GM18867 (cell line): ENCODE results near the gene IKBKE.

ENCODE experiments used
- ATAC-seq: cut with Tn5 transposase; IDR thresholded peaks from one replicate; pipeline ENCODE4 v1.9.1; 2021; ENCODE audit warnings: mild to moderate bottlenecking, moderate library complexity; ENCODE audit not compliant: unreplicated experiment

Gene IKBKE

DNA sequence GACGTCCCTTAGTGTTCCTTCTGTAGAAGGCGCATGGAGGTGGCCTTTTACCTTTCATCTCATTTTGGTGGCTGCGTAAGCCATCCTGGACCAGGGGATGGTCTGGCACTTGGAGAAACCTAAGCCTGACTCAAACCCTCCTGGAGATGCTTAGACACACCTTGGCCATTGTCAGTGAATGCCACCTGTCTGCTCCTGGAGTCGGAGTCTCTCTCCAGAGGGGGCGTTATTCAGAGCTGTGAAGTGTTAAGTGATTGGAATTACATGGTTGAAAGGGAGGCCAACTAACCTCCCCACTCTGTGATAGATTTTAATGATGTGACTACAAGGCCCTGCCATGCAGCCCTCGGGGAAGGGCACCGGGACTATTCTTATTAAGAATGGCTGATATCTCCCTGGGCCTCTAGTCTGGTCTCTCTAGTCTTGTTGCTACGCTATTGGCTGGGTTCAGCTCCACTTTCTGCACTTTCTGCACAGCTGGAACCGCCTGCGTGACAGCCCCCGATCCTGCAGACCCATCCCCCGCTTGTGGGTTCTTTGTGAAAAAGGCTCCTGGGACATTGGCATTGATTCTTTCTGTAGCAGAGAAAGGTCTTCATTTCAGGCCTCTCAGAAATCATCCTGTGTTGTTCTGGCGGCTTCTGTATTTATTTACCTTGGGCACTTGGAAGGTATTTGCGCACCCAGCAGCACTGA, 41.2 kb downstream of the IKBKE start:
- ATAC-seq: no peak

DNA sequence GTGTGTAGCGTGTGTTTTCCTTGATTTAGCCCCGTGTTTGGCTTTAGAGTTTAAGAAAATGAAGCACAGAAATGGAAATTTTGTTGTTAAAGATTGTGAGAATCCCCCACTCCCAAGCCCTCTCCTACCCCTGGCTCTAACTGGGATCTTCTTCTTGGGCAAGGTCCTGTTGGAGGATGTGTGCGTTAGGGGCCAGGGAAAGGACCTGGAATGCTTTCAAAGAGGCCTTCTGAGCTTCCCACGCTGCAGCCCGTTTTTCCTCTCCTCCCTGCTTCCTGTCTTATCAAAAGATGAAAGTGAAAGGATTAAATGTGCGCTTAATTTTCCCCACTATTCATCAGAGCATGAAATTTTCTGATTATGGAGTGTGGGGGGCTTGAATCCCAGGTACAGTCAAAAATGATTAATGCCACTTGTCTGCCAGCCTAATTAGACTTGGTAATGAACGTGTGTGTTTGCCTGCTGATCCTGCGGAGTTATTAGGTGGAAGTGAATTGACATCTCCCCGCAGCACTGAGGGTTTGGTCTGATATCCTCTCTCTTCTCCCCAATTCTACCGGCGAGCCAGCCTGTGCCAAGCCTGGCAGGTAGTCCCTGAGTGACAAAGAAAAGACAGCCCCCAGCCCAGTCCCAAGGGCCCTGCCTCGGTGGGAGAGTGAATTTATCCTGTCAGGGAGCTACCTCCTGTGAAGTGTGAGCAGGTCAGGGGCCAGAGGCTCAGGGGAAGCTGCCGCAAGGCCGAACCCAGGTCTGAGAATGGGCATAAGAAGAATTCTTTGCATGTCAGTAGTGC, 42.0 kb downstream of the IKBKE start:
- no peak for ATAC-seq

DNA sequence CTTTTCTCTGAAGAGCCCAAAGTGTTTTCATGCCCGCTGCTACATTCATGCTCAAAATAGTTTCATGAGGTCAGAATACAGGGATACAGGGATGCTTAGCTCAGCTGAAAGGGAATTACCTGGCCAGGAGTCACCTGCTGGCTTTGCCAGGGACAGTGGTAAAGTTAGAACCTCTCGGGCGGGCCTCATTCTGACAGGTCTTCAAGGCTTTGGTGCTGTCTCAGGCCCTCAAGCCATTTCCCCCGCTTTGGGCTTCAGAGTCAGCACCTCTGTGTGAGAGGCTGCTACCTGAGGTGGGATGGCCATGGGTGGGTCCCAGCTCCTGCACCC, 42.5 kb downstream of the IKBKE start:
- ATAC-seq: no peak

DNA sequence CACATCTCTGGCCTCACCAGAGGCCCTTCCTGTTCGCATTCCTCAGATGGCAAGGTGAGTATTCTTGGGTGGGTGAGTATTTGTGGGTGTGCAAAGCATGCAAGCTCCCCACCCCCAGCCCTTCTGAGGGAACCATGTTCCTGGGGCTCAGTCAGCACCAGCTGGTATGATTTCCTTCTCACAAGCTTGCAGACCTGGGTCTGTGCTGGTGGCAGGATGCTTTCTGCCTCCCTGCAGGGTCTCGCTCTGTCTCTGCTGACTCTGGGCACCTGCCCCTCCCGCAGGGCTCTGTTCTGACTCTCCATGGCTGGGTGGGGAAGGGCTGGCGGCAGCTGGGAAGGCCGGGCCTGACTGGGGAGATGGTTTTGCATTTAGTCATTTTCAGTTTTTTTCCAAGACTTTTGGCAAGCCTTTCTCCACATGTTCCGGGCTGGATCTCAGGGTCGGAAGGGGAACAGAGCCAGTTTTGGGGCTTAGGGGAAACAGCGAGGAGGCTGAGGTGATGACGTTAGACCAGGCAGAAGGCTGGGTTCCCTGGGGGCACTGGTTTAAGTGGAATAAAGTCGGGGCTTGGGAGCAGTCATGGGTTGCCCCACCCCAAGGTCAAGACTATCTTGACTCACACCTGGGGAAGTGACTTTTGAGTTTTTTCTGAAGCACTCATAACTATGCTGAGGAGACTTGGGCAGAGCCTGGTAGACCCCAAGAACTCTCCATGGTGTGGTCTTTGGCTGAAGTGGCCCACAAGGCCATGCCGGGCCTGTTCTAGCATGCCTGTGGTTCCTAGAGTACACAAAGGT, 43.2 kb downstream of the IKBKE start:
- ATAC-seq: no peak

DNA sequence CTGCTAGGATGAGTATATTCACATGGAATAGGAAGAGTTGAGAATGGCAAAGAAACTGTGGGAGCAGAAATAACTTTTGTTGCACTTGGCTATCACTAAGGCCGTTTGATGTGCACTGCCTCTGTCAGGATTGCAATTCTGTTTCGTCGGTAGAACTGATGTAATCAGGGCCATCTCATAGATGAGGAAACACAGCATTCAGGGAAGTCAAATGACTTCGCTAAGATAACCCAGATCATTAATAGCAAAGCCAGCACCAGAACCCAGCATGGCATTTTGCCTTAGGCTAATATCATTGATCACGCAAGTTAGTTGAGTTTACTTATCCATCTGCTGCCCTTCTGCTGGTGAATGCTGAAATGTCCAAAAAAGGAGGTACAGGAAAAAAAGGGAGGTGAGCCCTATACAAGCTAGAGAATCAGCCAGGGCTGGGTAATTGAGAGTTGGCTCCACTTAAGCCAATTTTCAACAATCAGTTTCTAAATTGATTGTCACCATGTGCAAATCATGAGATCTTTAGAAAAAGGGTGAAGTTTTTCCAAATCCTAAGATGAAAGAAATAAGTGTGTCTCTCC, 44.6 kb downstream of the IKBKE start:
- ATAC-seq: no peak

DNA sequence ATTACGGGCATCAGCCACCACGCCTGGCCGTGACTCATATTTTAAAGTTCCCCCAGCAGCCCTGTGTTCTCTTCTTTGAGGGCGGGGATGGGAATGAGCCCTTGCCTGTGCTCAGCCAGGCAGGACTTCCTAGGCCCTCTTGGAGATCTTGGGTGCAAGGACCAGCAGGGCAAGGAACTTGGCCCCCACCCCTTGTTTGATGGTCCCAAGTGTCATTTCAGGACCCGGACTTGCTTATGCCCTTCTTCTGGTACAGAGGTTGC, 46.4 kb downstream of the IKBKE start:
- no peak for ATAC-seq

DNA sequence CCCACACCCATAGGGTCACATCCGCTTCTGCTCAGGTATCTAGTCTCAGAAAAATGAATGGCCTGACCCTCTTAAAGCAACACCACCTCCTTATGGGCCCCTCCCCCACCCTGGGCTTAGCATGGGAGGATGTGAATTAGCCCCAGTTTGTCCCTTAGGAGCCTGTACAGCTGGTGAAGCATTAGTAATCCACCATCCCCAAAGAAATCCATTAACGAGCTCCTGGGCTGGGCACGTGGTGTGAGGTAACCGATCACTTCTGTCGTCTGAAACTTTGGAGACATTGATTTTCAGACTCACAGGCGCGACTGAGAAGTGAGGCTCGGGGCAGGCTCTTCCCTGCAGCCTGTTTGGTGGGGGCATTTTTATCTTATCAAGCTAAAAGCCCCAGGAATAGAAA, 47.5 kb downstream of the IKBKE start:
- no peak for ATAC-seq

DNA sequence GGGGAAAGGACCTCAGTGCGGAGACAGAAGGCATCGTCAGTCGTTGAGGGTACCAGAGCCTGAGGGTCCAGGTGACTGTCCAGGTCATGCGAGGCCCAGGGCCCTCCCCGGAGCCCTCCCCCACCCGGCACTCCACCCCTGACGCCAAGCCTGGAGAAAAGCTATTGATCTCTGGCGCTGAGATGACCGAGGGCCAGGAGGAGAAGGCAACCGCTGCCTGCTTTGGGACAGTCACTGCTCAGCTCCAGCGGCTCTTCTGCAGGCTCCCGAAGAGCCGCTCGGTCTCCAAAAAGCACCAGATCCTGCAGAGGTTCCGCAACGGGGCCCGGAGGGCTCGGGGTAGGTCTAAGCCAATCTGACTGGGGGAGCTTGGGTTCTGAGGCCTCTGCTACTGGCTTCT, 47.9 kb downstream of the IKBKE start:
- no peak for ATAC-seq

DNA sequence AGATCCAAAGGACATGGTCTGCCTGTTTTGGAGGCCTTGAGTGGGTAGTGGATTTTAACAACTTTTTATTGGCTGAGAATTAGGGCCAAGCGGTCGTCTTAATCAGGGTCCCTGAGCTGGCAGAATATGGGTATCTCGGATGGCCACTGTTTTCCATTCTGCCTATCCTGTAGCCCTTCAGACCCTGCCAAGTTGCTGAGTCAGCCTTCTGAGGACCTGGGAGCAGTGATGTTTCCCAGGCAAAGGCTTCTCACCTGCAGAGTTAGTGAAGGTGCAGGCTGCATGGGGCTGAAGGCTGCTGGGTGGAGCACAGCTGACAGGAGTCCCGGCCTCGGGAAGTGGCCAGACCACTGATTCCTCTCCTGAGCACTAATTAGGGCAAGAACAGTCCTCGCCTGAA, 48.5 kb downstream of the IKBKE start:
- no peak for ATAC-seq

DNA sequence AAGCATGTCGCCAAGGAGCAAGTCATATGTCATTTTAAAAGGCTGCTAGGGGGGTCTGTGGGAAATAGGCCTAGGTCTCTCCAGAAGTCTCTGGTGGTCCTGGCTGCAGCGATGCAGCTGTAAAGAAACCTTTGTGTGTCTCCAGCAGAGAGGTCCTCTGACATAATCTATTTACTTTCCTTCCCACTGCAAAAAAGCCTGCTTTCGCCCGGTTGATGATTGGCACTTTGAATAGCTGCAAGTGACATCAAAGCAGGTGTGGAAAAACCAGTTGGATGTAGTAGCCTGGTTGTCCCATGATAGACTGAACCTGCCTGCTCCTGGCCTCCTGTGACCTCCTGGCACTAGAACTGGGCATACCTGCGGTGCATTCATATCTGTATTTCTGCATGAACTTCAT, 50.9 kb downstream of the IKBKE start:
- no peak for ATAC-seq

DNA sequence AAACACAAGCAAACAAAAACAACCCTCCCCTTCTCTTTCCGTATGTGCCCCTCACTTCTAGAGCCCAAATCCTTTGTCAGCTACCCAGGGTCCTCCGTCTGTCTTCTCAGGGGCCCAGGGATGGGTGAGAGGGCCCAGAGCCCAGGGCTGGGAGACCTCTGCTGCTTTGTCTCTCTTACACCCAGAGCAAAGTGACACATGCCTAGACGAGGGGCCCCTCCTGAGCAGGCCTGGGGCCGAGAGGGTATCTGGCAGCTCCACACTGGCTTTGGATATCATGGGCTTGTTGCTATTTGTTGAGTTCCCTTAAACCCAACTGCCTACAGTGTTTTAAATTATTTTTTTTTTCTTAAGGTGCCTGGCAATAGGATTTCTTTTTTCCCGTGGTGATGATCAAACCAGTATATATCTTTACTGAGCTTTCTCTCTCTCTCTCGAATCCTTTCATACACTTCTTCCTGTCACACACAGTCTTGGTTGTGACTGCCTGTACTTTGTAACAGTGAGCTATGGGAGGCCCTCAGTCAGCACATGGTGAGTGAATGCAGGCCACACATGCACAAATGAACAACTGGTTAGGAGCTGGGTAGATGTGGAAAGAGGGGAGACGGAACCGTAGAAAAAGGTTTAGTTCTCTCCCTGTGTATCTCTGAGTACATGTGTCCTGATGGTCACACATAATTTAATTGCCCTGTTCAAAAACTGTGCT, 51.6 kb downstream of the IKBKE start:
- ATAC-seq: no peak

DNA sequence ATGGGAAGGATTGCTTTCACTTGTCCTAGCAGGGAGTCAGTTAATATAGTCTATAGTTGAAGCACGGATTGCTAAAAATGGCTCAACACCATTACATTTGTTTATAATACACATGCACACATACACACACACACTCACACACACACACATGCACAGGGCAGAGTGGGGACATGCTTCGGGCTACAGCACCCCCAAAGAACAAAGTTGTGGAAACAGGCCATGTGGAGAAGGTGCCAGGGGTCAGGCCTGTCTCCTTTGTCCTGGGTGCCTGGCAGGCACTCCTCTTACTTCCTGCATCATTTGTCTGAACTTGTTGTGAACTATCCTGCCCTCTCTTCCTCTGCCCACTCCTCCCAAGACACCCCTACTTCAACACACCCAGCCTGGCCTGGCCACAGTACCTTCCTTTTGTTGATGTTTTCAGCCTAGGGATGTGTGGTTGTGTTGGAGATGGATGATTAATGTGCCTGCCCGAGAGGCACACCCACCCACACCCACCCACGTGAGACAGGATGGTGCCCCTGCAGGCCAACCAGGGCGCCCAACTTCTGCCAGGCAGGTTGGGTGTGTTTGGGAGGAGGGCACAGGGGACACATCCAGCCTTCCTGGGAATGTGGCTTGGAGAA, 54.6 kb downstream of the IKBKE start:
- ATAC-seq: no peak

DNA sequence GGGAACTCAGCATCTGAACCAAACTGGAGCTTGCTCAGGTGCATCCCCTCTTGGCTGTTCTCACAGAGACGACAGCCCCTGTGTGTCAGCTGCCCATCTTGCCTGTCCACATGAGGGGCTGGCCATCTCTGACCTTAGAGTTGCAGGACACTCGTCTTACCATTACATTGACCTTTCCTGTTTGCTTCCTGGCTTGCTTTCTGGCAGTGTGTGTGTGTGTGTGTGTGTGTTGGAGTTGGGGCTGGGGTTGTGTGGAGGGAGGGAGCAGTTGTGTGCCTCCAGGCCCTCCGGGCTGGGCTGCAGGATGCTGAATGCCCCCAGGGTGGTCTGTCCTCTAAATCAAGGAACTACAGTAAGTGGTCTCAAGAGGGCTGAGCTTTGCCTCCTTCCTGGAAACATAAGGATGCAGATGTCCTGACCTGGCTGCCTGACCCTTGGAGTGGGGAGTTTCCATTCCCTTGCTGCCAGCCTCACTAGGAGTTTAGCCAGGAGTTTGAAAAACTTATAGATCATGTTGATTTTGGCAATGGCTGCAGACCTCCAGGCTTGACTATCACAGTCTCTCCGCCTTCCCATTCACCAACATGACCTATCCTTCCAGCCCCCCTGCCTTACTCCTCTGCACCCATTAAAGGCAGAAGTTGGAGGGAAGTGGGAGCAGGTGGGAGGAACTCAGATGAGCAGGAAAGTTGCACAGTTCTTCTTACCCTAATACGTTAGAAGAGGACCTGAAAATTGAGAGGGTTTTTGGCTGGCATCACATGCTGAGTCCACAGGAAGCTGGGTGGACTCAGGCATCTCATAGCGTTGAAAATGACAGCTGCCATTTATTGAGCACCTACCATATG, 56.0 kb downstream of the IKBKE start:
- ATAC-seq: no peak

DNA sequence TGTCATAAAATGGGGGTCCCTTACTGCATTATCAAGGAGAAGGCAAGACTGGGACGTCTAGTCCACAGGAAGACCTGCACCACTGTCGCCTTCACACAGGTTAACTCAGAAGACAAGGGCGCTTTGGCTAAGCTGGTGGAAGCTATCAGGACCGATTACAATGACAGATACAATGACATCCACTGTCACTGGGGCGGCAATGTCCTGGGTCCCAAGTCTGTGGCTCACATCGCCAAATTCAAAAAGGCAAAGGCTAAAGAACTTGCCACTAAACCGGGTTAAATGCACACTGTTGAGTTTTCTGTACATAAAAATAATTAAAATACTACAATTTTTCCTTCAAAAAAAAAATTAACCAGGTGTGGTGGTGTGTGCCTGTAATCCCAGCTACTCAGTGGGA, 59.1 kb downstream of the IKBKE start:
- ATAC-seq: no peak

DNA sequence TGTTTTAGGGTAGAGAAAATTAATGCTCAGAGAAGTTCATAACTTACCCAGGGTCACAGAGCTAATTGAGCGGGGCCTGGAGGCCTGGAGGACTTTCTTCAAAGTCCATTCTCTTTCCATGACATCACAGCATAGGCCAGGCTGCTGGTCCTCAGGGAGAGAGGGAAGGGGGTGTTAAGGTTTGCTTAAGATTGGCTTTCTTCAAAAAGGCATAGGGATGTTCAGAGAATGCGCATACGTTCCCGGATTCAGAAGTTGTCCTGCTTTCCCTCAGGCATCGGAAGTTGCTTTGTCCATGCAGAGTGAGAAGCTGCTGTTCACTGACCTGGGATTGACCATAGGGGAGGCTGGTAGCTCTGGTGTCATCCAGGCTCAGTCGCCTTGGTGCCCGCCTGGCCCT, 62.1 kb downstream of the IKBKE start:
- no peak for ATAC-seq

DNA sequence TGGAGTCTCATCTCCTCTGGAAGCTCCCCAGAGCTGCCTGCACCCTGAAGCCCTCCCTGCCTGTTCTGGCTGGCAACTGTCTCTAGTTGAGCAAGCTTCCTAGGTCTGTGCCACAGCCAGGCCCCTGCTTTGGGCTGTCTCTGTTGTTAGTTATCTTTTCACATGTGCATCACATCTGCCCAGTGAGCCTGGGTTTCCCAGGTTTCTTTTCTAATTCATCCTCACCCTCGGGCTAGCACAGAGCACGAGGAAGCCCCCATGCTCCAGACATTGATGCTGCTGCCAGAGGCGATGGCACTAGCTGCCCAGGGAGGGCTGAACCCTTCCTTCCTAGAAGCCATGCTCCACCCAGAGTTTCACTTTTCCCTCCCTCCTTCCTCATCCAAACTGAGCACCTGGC, 64.3 kb downstream of the IKBKE start:
- no peak for ATAC-seq

DNA sequence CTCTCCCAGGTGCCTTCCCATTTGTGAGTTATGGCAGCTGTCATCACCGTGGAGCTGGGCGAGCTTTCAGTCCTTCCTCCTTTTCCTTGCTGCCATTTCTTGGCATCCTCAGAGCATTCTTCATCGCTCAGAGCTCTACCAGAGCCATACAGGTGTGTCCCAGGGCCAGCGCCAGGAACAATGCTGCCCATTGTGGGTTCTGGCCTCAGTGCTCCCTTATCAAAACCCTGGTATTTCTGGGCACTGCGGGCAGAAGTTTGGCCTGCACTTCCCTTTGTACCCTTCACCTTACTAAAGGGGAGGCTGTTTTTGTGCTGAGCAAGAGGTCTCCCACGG, 65.5 kb downstream of the IKBKE start:
- no peak for ATAC-seq

DNA sequence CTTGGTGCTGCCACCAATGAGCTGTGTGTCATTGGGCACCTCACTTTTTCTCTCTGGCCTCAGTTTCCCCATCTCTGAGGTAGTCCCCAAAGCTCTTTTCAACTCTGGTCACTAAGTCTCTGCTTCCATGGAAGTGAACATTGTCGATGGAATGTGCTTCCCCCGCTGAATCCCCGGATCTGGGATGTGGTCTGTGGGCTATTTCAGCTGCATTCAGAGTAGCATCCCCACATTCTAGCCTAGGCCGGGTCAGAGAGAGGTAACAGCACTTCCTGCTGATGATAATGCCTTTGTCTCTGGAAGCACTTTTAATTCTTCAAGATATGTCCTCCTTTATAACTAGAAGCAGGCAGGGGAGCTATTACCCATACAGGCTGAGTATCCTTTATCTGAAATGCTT, 66.9 kb downstream of the IKBKE start:
- no peak for ATAC-seq

DNA sequence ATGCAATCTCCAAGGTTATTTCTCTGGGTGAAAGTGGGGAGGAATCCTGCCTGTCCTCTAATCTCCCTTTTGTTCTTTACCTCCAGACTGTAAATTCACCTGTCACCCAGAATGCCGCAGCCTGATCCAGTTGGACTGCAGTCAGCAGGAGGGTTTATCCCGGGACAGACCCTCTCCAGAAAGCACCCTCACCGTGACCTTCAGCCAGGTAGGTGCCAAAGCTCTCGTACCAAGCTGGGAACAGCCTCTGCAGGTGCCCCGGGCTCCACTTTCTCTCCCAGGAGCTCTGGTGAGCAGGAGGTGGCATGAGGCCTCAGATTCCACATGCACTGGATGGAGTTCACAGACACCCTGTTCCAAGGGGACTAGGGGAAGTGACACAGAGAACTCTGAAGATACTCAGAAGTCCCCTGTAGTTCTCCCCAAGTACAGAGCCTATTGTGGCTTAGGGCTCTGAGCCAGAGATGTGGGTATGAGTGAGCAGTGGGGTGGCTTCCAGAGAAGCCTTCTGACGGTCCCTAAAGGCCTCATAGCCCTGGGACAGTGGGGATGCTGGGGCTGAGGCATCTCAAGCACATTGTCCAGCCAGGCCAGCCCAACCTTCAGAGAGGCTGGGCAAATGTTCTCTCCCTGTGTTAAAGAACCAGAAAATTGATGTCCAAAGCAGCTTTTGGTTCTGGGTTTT, 68.0 kb downstream of the IKBKE start:
- ATAC-seq: no peak
